GM21447 (cell line): ENCODE data around the gene OR11A1.

Experiments used
- ATAC-seq: cut with Tn5 transposase; IDR thresholded peaks from one replicate; pipeline ENCODE4 v1.9.1; 2021; ENCODE audit not compliant: unreplicated experiment

The OR11A1 gene

GRCh38 chr6:29399525-29399924 is 57.3 kb downstream of the OR11A1 start:
- ATAC-seq: no peak

- no peak for ATAC-seq
Observed at GRCh38 chr6:29395331-29395730, 61.5 kb downstream of the OR11A1 start, which contains the start of gene OR12D2. OR12D2 (plus strand) TSS chr6:29395631; CDS start chr6:29396700, 1,069 bp downstream.

- no peak for ATAC-seq
Observed at GRCh38 chr6:29388533-29388932, 68.3 kb downstream of the OR11A1 start.

GRCh38 chr6:29376003-29376402 is 80.9 kb downstream of the OR11A1 start:
- ATAC-seq: no peak
